Right renal cortex interstitium (tissue), 3 donors: ENCODE measurements around the gene RTKN. TPM values are rescaled to one million over a fixed set of nuclear protein-coding genes. Genes with fewer than 3 reads are reported as not detected.
"Not testable (repeated sequence)": the region's sequence is repeated elsewhere in the genome, so short reads cannot be mapped to it uniquely, and the experiment has no call there.

Experiments
- DNase-seq, 3 donors: peaks; one replicate each; pipeline ENCODE4 v3.0.0-alpha.2; 2013; ENCODE audit warnings: low read depth in 3 of 3, low spot score in 2 of 3
- polyA plus RNA-seq, 3 donors: library from polyadenylated mRNA; unstranded; fragments of 120-200 nt; gene quantifications; one replicate each; pipeline ENCODE4 v1.2.1, GENCODE V29; 2013; ENCODE audit not compliant: insufficient read length in 3 of 3

Gene RTKN
- 10 to 100 TPM; 55.3 to 59.0 (median 55.9) TPM for polyA plus RNA-seq

DNA sequence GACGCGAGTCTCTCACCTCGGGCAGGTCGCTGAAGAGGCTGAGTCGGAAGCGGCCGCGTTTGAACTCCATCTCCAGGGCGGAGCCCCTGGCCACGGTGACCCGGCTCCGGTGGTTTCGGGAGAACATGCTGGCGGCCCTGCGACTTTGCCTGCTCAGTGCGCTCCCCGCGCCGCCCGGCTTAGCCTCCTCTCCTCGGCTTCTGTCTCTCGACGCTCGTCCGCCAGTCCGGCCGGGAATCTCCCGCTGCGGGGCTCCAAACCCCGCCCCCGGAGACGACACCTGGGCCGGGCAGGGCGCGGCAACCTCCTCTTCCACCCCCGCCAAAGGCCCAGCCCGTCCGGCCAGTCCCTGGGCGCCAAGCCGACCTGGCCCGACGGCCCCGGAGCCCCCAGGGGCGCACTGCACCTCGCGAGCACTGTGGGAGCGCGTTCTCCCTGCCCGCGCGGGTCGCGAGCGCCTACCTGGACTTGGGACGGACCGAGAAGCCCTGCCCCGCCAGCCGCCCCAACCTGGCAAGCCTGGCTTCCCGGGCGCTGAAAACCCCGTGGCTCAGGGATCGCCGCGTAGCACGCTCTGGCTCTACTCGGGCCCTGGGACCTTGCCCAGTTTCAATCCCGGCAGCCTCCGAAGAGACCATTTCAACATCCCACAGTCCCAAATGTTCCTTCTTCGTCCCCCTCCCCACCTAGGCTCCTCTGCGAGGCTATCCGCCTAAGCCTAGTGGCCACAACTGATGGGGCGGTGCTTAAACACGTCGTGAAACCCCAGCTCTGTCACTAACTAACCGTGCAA is at the start of gene RTKN:
TSS of gene RTKN (minus strand) at position 248 of the 793 bp plus-strand sequence. CDS start at position 127, 121 bp downstream.
- DNase-seq = no peak

DNA sequence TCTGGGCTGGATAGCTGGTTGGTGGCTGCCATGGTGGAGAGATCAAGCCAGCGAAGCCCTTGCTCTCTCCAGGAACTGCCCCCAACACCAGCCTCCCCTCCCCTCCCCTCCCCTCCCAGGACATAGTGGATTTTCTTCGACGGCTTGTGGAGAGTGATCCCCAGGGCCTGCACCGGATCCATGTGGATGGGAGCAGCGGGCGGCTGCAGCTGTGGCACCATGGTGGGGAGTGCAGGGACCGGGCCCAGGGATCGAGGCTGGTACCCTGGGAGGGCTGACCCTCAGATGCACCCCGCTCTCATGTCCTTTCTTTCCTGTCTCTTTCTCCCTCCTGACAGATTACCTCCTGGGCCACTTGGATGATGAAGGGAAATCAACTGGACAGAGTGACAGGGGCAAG is 48.2 kb upstream of the RTKN start:
- no peak for DNase-seq

DNA sequence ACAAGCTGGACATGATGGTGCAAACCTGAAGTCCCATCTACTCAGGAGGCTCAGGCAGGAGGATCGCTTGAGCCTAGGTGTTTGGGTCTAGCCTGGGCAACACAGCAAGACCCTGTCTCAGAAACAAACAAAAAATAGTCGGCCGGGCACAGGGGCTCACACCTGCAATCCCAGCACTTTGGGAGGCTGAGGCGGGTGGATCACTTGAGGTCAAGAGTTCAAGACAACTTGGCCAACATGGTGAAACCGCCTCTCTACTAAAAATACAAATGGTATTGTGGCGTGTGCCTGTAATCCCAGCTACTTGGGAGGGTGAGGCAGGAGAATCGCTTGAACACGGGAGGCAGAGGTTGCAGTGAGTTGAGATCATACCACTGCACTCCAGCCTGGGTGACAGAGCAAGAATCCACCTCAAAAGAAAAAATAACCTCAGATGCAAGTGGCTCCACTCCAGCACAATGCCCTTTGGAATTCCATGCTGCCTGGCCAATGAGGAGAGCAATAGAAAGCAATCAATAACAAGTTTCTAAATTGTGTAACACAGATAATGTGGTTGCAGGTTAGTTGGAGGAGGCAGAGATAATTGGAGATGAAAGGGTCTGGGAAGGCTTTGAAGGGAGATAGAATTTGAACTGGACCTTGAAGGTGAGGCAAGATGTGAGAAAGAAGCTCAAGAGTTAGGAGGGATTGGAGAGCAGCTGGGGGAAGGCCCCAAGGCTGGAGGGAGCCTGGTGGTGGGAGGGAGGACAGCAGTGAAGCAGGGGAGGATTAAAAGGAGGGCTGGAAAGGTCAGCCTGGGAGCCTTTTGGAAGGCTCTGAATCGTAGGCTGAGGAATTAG is 47.1 kb upstream of the RTKN start:
- no peak for DNase-seq

GRCh38 chr2:74486141-74486540 is 44.4 kb upstream of the RTKN start:
- DNase-seq = no peak

- not testable (repeated sequence) for DNase-seq
Observed at GRCh38 chr2:74483675-74484164, 42.0 kb upstream of the RTKN start.

DNA sequence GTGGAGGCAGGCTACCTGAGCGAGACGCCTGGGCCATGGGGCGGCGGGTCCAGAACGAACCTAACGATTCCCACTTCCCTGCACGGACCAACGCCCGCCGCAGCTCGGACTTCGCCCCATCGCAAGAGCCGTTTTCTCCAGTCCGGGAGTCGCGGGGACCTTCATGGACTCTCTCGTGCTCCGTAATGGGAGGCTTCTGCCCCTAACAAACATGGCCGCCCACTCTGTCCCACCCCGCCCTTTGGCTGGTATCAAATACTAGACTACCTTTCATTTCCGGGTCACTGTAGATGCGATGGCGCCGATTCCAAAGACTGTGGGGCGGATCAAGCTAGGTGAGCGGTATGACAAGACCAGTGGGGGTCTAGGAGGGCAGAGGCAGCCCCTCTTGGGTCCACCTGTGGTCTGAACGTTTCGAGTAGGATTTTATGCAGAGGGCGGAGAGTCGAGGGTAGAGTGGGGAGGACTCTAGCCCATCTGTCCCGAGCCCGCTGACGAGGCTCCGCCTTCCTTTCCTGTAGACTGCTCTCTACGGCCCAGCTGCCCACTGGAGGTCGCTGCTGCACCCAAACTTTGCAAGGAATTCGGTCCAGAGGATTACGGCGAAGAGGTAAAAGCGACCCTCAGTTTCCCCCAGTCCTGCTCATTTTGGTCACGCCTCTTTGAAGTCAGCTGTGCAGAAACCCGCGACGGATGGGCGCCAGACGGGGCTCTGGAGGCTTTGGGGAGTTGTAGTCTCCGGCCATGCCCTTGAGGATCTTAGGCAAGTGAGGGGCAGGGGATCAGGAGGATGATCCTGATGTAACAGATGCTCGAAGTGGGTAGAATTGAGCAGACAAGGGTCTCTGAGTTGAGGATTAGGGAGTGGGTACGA is 41.3 kb upstream of the RTKN start, which contains the start of the genes CCDC142 and TTC31:
TSS of gene CCDC142 (minus strand) at position 198 of the 874 bp plus-strand sequence. CDS start at position 37, 161 bp downstream.
TSS of gene TTC31 (plus strand) at position 281 of the 874 bp plus-strand sequence. CDS start at position 296, 15 bp downstream.
- peak; percentile 95 to 97 (median 96) for DNase-seq

DNA sequence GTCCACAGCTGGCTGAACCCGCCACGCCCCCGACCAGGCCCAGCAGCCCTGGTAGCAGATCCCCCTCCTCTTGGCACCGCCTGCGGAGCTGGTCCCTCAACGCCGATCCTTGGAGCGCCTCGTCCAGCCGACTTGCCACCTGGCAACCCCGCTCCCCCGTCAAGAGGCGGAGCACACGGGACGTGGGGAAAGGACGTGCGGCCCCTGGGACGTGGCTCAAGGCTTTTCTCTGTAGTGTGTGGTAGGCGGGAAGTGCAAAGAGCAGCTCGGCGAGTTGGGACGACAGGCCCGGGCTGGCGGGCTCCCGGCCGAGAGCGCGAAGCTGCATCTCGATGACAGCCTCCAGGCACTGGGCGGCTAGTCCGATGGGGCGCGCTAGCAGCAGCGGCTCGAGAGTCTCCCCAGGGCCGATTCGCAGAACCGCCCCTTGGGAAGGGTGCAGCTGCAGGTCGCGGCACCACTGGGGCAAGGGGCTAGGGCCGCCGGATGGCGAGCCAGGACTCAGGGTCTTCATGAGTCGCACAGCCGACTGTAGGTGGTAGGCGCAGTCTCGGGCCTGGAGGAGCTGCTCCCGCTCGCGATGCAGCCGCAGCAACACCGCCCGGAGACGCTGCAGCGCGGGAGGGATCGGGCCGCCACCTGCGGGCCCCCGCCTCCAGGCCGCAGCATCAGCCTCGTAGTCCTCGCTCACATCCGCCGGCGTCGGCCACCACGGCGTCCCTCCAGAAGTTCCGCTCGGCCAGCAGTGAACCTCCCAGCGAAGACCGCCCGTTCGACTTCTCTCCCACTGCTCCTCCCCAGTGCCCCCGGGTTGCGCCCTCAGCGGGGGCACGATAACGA is 40.4 kb upstream of the RTKN start:
- no peak for DNase-seq

DNA sequence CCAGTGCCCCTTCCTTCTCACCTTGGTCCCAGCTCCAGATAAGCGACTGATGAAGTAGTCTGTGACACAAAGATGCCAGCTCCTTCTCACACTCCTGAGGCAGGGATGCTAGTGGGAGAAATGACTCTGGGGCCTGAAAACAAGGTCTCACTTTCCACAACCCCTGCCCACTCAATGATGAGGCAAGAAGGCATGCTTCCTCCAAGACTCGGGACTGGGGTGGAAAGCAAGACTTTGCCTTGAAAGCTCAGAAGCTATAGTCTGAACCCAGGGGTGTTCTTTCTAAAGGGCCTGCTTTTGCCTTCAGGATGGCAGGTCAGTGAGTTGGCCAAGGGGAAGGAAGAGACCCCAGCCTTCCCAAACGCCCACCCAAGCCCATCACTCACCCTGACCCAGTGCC is 39.7 kb upstream of the RTKN start:
- no peak for DNase-seq

DNA sequence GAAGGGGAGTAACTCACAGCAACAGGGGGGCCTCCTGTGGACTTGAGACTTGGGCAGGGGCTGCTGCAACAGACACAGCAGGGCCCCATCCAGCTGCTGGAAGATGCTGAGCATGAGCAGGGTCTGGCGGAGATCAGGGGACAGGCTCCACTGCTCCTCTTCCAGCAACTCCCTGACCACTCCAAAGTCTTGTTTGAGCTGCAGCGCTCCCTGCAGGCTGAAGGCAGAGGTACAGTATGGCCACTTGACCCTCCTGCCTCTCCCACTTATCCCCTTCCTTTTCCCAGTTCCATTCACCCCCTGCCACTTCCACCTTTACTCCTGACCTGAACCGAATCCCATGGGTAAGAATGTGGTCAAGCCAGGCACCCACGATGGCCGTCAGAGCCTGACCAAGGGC is 33.2 kb upstream of the RTKN start:
- no peak for DNase-seq

DNA sequence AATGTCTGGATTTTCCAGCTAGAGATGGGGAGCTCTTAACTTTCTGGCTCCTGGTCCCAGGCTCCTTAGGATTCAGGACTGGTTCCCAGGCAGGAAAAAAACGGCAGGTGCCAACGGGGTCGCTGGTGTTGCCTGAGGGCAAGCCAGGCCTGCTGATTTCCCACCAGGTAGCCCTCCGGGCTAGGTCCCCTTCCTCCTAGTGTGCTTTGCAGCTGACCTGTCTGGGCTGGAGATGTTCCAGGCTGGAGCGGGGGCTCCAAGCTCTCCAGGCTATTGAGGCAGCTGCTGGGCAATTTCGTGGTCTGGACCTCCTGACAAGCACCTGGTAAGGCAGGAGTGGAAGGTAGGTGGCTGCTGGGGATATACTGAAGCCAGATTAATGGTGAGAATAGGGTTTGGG is 32.7 kb upstream of the RTKN start:
- no peak for DNase-seq

DNA sequence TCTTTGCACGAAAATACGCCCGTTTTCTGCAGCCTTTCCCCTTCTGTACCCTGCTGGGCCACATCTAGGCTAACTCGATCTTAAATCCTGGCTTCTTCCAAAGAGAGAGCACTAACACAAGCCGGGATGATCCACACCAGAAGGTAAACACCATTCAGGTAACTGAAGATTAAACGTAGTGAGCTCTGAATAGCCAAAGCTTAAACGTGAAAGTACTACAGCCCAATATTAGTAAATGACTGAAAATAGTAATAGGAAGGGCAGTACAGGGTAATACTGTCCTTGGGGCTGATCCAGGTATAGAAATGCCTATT is 31.2 kb upstream of the RTKN start:
- no peak for DNase-seq

DNA sequence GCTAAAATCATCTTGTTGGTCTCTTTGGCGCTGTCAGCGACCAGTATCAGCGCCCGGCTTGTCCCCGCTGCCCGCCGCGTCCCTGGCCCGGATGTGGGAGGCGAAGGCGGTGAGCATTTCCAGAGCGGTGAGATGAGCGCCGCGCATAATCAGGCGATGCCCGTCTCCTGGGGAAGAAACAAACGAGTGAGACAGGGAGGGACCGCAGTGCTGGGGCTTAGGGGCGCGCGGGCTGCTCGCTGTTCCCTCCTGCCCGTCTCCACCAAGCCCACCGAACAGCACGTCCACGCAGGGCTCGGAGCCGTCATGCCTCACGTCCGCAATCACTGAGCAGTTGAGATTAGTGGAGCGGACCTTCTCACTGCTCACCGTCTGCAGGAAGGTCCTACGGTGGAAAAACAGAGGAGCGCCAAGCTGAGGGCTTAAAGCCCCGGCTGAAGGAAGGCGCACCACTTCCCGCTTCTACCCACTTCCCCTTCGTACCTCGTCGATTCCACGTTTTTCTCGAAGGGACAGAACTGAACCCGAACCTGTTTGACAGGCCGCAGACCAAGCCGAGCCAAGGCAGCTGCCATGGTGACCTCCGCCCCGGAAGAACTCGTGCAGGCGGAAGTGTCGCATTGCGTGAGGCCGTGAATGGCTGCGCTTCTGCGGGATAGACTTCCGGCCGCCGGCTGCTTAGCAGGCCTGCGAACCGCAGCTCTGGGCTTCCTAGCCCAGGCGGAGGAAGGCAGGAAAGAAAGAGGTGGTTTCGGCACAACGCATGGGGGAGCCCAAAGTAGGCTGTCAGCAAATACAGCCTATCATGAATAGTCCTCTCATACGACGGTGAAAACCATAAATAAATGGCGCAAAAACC is 30.6 kb upstream of the RTKN start, which contains the start of gene MRPL53:
TSS of gene MRPL53 (minus strand) at position 595 of the 859 bp plus-strand sequence. CDS start at position 575, 20 bp downstream.
- DNase-seq = peak; percentile 87 to 94 (median 94)

DNA sequence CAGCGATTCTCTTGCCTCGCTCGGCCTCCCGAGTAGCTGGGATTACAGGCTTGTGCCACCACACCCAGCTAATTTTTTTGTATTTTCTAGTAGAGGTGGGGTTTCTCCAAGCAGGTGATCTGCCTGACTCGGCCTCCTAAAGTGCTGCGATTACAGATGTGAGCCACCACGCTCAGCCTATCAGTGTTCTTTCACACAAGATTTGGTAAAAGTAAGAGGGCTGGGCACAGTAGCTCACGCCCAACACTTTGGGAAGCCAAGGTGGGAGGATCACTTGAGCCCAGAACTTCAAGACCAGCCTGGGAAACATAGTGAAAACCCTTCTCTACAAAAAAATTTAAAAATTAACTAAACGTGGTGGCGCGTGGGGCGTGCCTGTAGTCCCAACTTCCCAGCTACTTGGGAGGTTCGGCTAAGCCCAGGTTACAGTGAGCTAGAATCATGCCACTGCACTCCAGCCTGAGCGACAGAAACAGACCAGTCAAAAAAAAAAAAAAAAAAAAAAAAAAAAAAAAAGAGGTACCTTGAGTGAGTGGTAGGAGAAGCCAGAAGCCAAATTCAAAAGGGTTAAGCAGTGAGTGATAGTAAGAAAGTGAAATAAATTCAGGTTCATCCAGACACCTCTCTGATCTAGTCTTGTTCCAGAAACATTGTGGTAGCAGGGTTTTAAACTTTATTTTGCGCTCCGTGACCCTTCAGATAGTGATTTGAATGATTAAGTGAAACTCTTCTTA is 29.8 kb upstream of the RTKN start:
- DNase-seq = no peak

- DNase-seq = not testable (repeated sequence)
Observed at GRCh38 chr2:74470742-74471141, 29.0 kb upstream of the RTKN start.

- DNase-seq = no peak
Observed at GRCh38 chr2:74464406-74464805, 22.7 kb upstream of the RTKN start.

DNA sequence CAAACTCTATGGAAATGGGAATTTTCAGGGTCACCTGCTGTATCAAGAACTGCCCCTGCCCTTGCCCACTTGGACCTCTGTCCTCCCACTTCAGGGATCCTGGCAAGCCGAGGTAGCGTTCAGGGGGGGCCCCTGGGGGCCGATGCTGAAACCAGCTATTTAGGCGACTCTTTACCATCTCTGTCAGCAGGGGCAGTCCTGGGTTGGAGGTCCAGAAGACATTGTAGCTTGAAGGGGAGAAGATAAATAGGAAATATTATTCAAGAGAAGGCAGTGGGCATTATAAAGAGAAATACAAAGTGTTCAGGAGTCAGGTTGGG is 21.0 kb upstream of the RTKN start:
- no peak for DNase-seq

GRCh38 chr2:74462054-74462785 is 20.5 kb upstream of the RTKN start:
- DNase-seq = no peak
